DMS153 (cell line): ENCODE results near the gene GPX2.
A peak's percentile ranks its signal among the peaks of the same experiment; 100 is the strongest.
"Not testable (repeated sequence)": the region's sequence is repeated elsewhere in the genome, so short reads cannot be mapped to it uniquely, and the experiment has no call there.

Experiments
- DNase-seq: peaks from one replicate; lab custom pipeline; 2025; lab: John Stamatoyannopoulos, UW

GPX2 gene

GRCh38 chr14:64913477-64913876 is 29.1 kb downstream of the GPX2 start:
- not testable (repeated sequence) for DNase-seq

- no peak for DNase-seq
These were observed 30.3 kb downstream of the GPX2 start for GRCh38 chr14:64912261-64912660.

DNA sequence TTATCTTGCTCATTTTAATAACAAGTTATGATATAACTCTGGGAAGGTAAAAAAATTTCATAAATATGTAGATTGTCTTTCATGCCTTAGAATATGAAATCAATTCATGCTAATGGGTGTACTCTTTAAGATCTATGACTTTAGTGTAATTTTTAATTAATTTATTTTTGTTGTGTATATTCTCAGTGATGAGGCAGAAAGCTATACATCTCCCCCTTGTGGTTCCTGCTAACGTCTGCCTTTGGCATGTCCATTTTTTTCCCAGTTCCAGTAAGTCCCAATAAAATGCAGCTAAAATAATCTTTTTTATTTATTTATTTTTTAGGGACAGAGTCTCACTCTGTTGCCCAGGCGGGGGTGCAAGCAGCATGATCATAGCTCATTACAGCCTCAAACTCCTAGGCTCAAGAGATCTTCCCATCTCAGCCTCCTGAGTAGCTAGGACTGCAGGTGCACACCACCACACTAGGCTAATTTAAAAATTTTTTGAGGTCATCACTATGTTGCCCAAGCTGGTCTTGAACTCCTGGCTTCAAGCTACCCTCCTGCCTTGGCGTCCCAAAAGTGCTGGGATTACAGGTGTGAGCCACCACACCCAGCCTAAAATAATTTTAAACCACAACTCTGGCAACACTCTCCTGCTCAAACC is 31.6 kb downstream of the GPX2 start:
- DNase-seq: no peak

DNA sequence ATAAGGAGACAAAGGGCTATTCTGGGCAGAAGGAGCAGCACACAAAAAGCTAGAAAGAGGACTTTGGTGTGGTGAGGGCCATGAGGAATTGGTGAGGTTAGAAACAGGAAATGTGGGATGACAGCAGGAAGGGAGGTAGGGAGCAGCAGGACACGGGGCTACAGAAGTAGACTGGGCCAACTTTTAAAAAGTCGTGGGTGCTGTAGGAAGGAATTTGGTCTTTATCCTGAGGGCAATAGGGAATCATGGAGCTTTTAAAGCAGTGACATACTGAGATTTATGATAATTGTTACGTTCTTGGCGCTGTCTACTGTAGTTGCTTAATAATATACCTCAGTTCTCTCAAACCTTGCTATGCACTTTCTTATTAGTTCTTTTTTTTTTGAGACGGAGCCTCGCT is 36.5 kb downstream of the GPX2 start:
- DNase-seq: no peak

DNA sequence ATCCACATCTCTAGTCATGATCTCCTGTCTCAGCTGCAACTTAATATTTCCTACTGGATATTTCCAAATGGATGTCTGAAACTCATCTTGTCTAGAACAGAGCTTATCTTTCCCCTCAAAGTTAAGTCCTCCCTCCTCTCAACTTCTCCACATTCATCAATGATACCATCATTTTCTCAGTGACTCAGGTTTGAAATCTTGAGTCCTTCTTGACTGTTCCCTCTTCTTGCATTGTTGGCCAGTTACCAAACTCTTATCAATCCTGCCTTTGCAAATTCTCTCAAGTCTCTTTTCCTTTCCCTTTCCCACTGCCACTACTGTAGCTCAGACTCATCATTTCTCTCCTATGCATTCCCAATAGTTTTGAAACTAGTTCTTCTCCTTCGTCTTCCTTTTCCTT is 42.6 kb downstream of the GPX2 start:
- DNase-seq: no peak

DNA sequence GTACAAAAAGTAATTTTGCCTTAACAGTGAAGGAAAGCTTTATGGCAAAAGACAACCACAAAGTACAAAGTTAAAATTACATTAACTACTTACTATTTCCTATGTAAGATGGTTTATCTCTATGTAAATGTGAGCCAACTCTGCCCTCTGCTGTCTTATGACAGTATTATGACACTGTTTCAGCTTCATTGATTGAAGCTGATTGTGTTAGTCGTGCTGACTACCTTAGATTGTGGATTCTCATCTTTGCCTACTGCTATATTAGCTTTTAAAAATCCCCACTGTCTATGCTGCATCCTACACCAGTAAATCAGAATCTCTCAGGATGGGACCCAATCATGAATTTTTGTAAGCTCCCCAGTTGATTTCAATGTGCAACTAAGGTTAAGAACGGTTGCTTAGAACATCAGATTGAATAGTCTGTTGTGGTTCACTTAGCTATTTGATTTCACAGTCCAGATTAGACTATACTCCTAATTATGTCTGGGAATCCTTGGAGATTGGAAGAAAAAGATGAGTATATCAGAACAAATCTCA is 50.6 kb downstream of the GPX2 start:
- DNase-seq: peak; percentile 41

DNA sequence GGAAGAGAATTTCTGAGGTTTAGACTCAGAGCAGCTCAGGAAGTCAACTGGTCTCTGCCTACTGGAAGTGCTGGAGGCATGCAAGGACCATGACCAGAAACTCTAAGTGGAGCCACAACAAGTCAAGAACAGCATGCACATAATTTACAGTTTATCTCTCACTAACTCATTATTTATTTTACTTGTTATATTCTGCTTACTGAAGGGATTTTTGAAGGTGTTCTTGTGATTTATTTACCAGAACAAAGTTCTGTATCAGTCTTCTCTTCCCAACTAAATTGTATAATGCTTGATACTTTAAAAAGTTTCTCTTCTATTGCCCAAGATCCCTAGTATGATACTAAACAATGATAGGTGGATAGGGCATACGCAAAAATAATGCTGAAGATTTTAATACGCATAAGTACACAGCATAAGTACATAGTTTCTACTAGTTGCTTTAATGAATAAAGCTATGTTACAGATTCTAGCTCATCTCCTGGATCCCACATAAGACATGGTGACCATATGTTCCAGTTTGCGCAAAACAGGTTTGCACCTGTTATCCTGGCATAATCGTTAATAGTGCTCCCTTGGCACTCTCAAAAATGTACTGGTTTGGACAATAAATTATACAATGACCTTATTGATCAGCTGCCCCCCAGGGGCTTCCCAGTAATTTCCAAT is 51.2 kb downstream of the GPX2 start:
- DNase-seq: no peak

- DNase-seq: no peak
These were observed 53.2 kb downstream of the GPX2 start for GRCh38 chr14:64889352-64889751.
